Measurements from ENCODE around the gene HNRNPH2.

The HNRNPH2 gene

GRCh38 chrX:101407748-101408531 lies at the start of gene HNRNPH2, which contains the start of gene GLA:
HNRNPH2 (plus strand) TSS chrX:101408222; CDS start chrX:101411989, 3,767 bp downstream.
GLA (minus strand) TSS chrX:101407925; CDS start chrX:101407903, 22 bp downstream.
- peak; percentile 60 to 73 (median 69) for DNase-seq

DNA sequence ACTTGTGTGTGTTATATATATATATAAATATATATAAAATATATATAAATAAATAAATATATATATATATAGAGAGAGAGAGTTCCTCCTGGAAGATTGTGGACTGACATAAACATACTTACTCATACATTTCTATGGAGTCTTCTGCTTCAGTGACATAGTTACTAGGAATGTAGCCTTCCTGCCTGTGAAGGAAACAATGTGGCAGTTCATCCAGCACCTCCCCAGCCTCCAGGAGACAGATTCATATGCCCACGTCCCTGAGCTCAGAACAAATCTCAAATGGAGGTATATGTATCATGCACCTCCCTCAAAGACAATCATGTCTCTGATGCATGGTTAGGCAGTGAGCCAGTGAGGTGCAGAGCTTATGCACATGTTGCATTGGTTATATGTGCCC lies 48.1 kb upstream of the HNRNPH2 start:
- DNase-seq = no peak

GRCh38 chrX:101360390-101360789 lies 47.6 kb upstream of the HNRNPH2 start:
- no peak for DNase-seq

DNA sequence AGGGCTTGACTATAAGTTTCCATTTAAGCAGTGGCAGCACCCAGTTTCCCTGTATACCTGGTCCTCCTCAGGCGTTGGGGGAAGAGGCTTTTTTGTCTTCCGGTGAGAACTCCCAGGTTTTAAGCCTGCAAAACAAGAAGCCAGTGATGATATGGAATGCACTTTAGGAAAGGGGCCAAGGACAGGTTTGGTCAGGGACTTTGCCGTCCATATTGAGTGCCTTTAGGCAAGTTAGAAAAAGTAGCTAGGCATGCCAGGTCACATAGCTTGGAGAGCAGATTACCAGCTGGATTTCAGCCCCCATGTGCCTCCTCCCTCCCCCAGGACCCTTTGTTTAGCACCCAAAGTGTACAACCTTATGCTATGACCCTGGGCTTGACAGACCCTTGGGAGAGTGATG lies 45.9 kb upstream of the HNRNPH2 start:
- no peak for DNase-seq

DNA sequence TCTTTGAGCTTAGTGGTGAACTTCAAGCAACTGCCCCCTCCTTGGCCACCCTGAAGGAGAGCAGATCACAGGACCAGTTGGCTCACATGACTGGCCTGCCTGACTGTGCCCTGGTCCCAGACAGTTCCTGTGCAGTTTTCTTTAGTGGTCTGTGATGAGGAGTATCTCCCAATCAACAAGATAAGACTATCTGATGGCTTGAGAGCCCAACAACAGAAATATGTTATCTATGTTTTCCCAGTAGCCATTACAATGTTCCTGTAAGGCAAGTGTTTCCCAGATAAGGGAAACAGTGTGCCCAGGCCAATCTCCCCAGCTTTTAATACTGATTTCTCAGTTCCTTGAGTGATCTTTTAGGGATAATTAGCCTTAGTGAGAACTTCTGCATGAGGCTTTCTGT lies 45.3 kb upstream of the HNRNPH2 start:
- DNase-seq = no peak

GRCh38 chrX:101365301-101365795 lies 42.7 kb upstream of the HNRNPH2 start:
- no peak for DNase-seq

DNA sequence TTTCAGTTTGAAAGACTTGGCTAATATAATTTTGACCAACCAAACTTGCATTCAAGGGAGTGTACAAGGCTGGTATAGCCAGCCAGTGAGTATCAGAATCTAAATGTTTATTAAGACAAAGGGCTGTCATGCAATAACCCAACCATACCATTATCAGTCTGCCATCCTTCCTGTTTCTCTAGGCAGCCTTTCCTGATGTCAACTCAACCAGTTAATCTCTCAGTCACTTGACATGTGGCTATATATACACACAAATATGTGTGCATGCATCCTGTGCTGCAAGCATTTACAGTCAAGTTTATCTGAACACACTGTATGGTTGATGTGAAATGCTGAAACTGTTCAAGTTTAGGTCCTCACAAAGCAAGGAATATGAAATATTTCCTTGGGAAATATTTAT lies 39.2 kb upstream of the HNRNPH2 start:
- DNase-seq = no peak

GRCh38 chrX:101369687-101370086 lies 38.3 kb upstream of the HNRNPH2 start:
- DNase-seq = no peak

- DNase-seq = no peak
These were observed 37.0 kb upstream of the HNRNPH2 start for GRCh38 chrX:101370888-101371504.

DNA sequence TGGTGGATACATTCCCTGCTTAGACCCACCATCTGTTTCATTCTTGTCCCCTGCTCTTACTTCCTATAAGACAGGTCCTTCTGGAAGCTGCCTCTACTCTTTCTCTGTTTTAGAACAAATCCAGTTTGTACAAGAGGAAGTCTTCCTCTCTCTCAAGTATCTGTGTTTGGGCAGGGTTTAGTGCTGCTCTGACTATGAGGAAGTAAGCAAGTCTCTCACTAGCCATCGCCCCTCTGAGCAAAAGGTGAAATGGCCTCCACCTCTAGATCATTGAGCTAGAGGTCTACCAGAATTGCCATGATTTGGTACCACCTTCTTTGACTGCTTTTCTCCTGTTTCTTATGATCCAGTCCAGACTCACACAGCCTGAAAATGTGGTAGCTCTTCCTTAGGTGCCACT lies 30.5 kb upstream of the HNRNPH2 start:
- DNase-seq = no peak

GRCh38 chrX:101383679-101384205 lies 24.3 kb upstream of the HNRNPH2 start:
- DNase-seq = no peak

DNA sequence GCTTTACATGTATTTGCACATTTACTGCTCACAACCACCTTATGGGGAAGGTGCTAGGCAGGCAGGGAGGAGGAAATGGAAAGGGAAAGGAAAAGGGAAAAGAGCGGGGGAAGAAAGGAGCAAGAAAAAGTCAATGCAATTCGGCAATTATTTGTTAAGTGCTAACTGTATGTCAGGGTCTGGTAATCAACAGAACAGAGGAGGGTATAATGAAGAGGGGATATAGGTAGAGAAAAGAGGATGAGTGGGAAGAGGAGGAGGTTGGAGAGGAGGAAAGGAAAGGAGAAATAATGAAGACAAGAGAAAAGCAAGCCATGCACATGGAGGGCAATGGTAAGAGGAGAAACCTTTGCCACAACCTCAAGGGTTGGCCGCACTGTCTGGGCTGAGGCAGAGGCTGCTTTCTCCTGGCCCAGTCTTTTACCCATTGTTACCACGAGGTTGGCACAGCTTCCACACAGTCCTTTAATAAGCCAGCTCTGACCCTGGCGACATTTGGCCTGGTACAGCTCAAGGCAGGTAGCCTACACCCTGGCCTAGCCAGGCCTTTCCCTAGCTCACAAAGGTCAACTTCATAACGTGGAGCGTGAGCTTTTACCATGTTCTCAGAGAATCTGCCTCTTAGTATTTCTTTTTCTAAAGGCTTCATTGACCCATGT lies 22.9 kb upstream of the HNRNPH2 start:
- DNase-seq = no peak

- no peak for DNase-seq
These were observed 22.1 kb upstream of the HNRNPH2 start, which contains the start of gene BTK for GRCh38 chrX:101385795-101386541. BTK (minus strand) TSS chrX:101386191; CDS start chrX:101375284, 10,907 bp downstream.

DNA sequence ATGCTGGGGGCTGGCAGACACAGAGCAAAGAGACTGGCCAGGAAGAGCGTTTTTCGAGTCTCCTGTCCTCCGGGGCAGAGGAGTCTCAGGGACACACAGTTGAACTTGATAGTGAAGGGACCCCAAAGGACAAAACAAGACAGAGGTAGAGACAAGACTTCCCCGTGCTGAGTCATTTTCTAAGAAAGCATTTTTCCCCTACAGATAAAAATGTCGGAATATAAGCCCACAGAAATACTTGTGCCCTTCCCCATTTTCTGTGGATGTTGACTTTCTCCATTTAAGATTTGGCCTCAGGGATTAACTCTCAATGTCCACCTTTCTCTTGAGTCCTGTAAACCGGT lies 21.5 kb upstream of the HNRNPH2 start:
- DNase-seq = no peak

- no peak for DNase-seq
These were observed 19.4 kb upstream of the HNRNPH2 start for GRCh38 chrX:101388604-101389003.

DNA sequence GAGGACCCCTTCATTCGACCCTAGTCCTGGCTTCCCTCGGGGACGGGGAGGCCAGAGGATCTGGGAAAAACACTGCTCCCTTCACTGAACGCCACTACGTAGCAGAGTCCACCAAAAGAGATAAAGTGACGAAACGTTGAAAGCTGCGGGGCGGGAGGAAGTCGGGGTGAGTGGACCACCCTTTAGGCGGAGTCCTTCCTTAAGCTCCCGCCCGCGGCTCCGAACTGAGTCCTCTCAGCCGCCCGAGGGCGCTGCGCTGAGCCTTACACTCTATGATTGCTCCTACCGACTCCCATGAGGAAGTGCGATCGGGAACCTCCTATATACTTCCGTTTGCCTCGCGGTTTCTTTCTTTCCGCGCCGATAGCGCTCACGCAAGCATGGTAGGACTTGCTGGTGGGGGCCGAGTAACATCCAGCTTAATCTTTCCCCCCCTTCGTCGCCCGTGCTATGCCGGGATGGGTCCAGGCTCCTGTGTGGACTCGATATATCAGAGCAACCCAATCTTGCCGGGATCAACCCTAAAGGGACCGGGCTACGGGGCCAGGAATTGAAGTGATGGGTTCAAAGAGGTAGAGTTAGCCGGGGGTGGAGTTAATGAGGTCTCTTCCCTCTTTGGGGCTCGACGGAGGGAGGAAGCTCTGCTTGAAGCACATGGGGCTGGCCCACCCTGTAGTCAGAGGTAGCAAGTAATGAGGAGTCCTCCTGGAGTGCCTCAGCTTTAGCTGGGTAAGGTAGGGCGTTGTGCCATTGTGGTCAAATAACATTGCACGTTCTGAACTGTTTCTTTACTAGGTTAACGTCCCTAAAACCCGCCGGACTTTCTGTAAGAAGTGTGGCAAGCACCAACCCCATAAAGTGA lies 17.1 kb upstream of the HNRNPH2 start, which contains the start of gene RPL36A:
Gene RPL36A (plus strand): TSS at position 348 of the 862 bp plus-strand sequence. CDS start 33 bp downstream, at position 381.
- DNase-seq = peak; percentile 44 to 63 (median 50)

DNA sequence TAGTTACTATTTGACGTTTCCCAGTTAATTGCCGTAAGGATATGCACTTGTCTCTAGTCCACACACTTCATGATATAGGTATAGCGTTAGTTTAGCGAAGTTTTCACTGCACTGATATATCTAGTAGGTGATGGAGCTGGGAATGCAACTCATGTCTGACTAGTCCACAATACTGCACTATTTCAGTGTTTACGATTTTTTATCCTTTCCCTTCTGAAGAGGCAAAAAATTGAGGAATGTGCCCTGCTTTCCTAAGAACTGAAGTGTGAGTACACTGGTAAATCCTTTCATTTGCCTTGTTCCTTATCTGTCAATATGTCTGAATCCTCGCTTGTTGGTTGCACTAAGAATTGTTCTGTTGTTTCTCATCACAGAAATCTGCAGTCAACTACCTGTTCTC lies 16.2 kb upstream of the HNRNPH2 start:
- no peak for DNase-seq

DNA sequence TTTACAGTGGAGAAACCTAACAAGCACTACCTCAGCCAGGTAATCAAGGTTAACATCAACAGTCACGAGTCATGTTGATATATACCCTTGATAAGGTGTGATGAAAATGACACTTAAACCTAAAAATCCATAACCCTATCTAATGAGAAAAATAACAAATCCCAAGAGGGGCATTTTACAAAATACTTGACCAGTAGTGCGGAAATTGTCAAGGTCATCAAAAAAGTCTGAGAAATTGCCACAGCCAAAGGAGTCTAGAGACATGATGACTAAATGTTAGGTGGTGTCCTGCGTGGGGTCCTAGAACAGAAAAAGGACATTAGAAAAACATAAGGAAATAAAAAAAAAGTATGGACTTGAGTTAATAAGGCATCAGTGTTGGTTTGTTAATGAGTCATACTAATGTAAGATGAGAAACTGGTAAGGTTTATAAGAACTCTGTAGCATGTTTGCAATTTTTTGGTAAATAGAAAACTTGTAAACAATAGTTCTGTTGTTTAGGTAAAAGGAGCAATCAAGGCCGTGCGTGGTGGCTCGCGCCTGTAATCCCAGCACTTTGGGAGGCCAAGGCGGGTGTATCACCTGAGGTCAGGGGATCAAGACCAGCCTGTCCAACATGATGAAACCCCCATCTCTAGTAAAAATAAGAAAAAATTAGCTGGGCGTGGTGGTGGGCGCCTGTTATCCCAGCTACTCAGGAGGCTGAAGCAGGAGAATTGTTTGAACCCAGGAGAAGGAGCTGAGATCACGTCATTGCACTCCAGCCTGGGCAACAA lies 14.3 kb upstream of the HNRNPH2 start:
- DNase-seq = no peak

GRCh38 chrX:101394372-101394771 lies 13.7 kb upstream of the HNRNPH2 start:
- no peak for DNase-seq

GRCh38 chrX:101395789-101396188 lies 12.2 kb upstream of the HNRNPH2 start:
- no peak for DNase-seq

DNA sequence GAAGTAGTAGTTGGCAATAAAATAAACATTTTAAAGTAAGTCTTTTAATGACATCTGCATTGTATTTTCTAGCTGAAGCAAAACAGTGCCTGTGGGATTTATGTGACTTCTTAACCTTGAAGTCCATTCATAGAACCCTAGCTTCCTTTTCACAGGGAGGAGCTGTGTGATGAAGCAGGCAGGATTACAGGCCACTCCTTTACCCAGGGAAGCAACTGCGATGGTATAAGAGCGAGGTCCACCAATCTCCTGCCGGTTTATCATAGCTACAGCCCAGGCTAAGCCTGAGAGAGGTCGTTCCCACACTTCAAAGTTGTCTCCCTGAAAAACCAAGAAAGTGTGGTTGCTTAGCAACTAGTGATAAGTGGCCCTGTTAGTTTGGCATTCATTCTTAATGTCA lies 10.2 kb upstream of the HNRNPH2 start:
- no peak for DNase-seq

Data from activated CD4-positive, CD25-positive, alpha-beta regulatory T cell (primary cell).